ENCODE data around the gene CLDN22.
"Not testable (repeated sequence)": the region's sequence is repeated elsewhere in the genome, so short reads cannot be mapped to it uniquely, and the experiment has no call there.

CLDN22 gene

DNA sequence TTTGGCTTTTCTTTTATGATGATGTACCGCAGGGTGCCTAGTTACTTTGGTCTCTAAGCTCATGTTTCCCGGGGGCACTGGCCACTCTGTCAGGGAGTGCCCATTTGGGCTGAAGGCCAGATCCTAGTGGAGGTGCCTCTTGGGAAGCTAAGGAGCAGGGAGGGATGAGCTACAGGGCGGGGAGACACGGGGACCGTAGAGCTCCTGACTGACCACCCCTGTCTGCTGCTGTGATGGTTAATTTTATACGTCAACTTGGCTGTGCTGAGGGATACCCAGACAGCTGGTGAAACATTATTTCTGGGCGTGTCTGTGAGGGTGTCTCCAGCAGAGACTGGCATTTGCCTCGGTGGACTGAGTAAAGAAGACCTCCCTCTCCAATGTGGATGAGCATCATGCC, 27.1 kb upstream of the CLDN22 start:
- DNase-seq (ENCODE audit: low read depth): no peak

DNA sequence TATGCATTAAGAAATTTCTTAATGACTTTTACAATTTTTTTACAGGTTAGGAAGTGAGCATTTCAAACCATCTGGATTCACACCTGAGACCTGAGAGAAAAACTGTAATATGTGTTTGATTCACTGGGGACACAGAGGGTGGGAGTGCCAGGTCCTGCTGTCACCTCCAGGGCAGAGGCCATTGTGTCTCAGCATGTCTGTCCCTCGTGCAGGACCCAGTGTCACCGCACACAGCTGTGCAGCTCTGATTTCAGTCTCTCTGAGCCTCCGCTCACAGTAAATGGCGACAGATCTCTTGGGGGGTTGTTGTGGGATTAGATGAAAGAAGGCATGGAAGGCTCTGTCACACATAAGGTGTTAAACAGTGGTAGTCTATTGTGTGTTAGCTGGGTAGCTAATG, 25.2 kb upstream of the CLDN22 start:
- DNase-seq (ENCODE audit: low read depth): no peak

DNA sequence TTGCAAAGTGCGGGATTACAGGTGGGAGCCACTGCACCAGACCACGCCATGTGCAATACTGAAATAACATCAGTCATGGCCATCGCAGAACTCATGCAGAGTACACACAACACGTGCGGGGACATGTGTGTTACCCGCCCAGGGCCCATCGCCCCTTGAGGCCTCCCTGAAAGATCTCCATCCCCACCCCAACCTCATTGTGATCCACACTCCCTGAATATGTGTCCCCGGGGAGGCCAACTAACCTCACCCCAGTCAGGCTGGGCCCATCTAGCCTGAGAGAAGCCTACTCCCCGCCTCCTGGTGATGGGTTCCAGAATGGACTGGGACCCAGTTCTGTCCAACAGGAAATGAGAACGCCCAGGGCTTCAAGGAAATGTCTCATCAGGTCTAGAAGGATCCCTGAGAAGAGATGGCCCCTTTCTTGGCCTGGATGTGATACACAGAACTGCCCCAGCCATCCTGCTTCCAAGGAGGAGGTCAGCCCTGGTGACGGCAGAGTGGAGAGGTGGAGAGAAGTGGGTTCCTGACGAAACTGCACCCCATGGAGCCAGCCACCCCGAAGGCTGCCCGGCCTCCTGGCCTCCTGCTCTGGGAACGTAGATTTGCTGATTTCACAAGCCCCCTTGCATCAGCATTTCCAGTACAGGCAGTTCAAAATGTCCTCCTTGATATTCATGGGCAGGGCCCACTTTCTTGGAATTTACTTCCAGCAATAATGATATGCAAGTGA, 24.6 kb upstream of the CLDN22 start:
- DNase-seq (ENCODE audit: low read depth): no peak

DNA sequence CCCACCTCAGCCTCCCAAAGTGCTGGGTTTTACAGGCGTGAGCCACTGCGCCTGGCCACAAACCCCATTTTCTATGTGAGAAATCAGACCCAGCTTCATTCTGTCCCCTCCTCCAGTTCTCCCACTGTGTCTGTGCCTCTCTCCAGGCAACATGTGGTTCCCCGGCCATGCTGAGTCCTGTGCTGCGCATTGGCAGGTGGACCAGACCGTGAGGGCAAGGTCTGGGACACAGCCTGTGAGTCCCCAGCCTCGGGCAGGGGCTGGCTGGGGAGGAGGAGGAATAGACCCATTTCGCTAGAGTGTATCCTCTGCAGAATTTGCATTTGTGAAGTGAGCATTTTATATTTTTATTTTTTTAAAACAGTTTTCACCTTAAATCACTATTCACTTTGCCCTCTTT, 23.7 kb upstream of the CLDN22 start:
- DNase-seq (ENCODE audit: low read depth): no peak

DNA sequence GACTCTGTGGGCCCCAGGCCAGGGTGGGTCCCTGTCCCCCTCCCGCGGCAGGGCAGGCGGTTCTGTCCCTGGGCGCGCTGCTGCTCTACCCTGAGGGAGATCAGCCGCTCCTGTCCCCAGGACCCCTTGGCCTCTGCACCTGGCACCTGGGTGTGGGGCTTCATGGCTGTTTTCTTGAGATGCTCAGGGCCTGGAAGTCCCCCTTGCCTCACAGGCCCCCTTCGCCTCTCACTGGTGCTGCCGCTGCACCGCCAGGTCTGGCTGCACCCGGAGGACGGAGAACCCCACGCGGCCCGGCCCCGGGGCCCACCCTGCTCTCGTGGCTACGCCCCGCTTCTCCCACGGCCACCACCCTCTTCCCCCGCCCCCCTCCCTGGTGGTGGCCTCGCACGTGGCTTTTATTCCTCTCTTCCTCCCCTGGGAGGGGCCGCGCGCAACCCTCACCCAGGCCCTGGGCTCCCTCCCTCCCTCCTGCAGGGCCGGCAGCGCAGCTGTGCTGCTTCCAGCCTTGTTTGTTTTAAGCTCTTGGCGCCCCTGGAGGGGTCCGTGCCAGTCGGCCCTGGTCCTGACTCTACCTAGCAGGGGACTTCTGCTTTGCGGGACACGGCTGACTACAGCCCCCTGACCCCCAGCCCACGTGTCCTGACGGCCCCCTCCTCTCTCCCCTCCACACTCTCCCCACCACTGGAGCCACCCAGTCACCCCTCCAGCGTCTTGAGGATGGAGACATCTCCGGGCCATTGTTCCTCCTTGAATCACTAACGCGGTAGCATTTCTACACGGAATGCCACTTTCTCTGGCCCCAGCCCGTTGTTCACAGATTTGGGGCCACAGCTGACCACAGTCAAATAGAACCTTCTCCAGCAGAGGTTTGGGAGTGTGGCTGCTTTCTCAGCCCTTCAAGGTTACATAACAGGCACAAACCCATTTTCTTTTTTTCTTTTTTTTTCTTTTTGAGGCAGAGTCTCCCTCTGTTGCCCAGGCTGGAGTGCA, 22.8 kb upstream of the CLDN22 start:
- DNase-seq (ENCODE audit: low read depth): no peak

DNA sequence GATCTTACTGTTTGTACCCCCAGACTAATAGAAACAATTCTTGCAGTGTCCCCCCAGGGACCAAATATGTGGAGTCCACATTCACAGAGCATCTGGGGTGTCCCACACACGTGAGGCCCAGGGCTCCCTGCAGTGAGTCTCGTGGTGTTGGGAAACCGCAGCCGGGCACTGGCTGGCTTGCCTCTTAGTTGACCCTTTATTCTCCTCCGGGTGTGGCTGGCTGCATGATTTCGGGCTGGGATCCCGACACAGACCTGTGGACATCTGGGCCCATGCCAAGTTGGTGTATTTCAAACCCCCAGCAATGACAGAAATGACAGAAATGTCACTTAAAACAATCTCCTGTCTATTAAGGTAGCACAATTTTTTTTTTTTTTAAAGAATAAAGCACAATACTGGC, 17.8 kb upstream of the CLDN22 start:
- no peak for DNase-seq (ENCODE audit: low read depth)

DNA sequence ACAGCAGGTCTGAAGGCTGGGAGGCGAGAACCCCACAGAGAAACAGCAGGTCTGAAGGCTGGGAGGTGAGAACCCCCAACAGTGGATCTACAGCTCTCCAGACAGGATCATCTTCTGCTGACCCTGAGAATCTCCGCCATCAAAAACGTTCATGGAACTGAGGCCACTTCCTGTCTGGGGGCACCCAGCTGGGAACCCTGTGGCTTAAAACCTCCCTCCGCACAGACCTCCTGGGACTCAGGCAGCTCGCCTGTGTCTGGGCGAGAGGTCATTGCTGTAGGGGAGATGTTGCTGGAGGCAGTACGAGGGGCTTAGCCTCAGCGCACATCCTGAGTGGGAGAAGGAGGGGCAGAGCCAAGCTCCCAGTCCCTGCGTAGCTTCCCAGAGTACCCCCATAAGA, 17.3 kb upstream of the CLDN22 start:
- no peak for DNase-seq (ENCODE audit: low read depth)

DNA sequence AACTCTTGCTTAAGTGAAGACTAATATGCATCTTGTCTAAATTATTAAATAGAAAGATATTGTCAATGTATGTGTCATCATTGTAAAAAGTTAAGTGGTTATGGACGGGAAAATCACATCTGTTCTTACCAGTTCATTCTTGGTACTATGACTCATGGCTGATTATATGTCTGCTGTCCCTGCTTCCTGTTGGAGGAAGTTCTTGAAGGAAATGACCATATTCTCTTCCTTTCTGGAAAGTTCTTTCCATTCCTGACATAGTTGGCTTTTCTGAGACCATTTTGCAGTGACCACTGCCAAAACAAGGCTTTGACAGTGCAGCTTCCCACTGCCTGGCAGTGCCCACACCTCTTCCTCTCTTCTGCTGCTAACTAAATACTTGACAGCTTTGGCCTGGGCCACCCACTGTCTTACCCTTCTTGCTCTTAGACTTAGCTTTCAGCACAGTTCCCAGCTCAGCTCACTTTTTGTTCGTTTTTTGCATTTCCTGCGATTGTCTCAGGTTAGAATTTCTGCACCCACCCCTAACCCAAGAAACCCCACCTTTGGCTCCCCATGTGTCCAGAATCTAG, 15.4 kb upstream of the CLDN22 start:
- no peak for DNase-seq (ENCODE audit: low read depth)

DNA sequence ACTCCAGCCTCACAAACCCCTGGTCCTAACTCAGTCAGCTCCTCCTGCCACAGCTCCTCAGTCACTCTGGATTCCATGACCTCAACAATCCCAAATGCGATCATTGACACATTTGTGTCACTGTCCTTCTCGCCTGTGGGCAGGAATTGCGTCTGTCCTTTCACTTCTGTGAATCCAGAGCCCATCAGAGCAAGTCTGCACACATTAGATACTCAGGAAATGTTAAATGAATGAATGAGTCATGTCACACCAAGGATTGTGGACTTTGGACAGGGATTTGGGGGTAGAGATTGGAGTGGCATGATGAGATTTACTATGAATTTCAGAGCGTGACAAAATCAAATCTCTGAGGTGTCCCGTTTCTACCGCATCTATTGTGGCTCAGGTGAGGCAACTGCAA, 13.9 kb upstream of the CLDN22 start:
- no peak for DNase-seq (ENCODE audit: low read depth)

DNA sequence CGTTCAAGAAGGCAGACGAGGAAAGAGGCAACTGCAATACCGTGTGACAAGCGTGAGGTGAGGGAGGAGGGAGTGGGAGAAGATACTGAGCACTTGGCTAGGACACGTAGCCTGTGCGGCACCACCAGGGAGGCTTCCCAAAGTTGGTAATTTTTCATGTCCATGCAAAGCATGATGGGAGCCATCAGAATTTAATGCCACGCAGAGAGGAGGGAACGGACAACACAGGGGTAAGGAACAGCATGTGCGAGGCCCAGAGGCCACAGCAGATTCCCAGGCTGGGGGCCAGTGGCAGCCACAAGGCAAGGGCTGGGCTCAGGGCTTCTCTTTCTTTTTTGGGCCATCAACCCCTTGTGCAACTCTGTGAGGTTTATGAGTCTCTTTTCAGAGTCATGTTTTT, 13.1 kb upstream of the CLDN22 start:
- DNase-seq (ENCODE audit: low read depth): no peak

DNA sequence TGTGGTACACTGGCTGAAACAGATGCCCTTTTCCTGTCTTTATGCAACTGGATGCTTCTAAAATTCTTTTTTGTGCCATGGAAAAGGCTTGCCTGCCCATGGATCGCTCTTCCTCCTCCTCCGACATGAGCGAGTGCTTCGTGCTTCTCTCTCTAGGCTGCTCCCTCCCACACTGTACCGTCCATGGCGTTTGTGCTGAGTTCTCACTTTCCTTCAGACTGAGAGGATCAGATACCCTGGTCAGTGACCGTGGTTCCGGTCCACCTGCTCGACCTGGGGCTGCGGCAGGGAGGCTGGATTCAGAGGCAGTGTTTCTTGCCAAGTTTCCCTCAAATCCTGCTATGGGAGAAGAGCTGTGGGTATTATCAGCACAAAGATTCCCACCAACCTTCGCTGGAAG, 12.4 kb upstream of the CLDN22 start:
- DNase-seq (ENCODE audit: low read depth): no peak

DNA sequence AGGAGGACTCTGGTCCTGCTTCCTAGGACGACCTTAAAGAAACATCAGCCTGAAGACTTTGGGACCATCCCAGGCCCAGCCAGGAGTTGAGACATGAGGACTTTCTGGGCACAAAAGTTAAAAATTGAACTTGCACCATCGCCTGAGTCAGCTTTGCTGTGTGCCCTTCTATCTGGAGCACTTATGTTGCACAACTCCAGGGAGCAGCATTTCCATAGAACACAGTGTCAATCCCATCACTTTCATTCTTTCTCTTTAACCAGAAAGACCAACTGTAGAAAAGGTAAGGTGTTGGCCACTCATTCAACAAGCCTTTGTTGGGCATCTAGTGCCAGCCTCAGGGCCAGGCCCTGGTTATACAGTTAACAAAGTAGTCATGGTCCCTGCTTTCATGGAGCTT, 10.8 kb upstream of the CLDN22 start:
- no peak for DNase-seq (ENCODE audit: low read depth)

DNA sequence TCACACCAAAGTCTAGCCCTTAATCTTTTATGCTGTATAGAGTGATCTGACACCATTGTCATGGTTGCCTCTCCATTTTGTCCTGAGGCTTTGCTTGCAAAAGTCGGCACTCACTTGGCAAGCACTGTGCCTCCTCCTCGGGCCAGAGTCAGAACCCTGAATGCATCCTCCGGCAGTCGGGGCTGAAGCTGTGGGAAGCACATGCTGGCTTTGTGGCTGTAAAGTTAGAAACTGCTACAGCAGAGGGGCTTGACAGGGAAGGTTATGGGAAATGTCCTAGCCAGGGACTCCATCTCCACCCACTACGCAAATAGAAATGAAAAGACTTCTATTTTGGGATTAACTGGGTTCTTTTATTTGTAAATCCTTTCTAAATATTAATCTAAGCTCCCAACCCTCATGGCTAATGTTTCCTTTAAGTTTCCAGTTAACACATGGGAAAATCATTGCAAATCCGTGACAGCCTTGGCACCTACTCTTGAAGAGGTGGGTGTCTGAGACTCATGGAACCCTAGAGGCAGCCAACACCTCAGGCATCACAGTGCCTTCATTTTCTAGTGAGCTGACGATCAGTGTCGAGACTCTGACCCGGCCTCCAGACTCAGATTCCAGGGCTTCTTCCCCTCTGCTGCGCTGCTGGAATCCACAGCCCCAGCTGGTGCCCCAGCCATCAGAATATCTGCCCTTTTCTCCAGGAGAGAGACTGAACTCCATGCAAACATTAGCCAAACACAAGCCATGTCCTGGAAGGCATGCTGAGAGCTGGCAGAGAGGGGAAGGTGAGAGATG, 10.1 kb upstream of the CLDN22 start:
- DNase-seq (ENCODE audit: low read depth): no peak

DNA sequence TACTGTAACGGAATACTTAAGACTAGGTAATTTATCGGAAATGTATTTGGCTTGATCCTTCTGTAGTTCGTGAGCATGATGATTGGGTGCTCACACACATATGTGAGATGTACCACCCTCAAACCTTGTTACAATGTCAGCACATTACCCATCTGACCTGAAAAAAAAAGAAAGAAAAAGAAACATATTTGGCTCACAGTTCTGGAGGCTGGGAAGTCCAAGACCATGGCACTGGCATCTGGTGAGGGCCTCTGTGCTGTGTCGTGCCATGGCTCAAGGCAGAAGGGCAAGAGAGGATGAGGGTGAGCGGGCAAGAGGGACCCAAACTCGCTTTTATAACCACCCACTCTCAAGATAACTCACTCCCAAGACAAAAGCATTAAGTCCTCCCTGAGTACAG, 9.2 kb upstream of the CLDN22 start:
- DNase-seq (ENCODE audit: low read depth): no peak

DNA sequence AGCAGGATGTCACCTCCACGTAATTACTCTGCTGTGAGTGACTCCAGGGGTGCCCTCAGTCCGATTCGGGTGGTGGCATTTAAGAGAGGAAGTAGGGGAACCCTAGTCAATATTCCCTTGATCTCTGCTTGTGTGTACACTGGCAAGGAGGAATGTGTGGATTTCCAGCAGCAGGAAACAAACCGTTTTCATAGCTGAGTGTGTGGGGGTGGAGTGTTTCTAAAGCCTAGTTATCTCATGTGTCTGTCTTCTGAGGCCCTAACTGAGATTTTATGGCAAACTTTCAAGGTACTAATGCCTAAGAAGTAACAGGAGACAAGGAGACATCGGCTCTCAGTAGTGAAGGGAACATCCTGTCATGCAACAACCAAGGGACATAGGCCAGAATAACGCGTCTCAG, 8.8 kb upstream of the CLDN22 start:
- no peak for DNase-seq (ENCODE audit: low read depth)

DNA sequence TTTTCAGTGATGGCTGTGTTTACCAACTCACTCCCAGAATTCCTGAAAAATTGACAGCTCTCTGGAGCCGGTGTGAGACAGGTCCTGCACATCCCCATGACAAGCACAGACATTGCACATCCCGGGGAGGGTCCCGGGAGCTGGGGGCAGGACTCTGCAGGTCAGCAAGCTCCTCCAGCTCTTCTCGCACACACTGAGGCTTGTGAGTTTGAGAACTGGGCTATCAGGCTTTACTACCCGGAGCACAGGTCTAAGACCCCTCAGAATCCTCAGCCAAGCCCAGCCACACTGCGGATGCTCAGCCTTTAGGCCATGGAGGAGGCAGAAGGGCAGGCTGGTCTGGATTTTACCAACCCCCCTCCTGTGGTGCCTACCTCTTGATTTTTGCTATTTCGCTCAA, 7.8 kb upstream of the CLDN22 start:
- no peak for DNase-seq (ENCODE audit: low read depth)

DNA sequence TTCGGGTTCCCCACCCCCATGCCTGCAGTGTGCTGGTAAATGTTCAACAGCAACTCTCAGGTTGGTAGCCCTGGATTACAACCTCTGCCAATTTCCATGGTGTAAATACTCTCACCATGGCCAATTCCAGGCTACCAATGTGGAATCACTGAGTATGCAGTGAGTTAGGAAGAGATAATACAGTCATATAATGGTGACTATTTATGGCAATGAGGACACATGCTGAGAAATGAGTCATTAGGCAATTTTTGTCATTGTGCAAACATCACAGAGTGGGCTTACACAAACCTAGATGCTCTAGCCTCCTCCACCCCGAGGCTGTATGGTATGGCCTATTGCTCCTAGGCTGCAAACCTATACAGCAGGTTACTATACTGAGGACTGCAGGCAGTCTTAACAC, 6.8 kb upstream of the CLDN22 start:
- DNase-seq (ENCODE audit: low read depth): no peak

DNA sequence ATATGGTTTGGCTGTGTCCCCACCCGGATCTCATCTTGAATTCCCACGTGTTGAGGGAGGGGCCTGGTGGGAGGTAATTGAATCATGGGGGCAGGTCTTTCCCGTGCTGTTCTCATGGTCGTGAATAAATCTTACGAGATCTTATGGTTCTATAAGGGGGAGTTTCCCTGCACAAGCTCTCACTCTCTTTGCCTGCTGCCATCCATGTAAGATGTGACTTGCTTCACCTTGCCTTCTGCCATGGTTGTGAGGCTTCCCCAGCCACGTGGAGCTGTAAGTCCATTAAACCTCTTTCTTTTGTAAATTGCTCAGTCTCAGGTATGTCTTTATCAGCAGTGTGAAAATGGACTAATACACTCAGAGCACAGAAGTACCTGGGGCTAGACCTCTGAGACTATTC, 6.3 kb upstream of the CLDN22 start:
- DNase-seq (ENCODE audit: low read depth): not testable (repeated sequence)

DNA sequence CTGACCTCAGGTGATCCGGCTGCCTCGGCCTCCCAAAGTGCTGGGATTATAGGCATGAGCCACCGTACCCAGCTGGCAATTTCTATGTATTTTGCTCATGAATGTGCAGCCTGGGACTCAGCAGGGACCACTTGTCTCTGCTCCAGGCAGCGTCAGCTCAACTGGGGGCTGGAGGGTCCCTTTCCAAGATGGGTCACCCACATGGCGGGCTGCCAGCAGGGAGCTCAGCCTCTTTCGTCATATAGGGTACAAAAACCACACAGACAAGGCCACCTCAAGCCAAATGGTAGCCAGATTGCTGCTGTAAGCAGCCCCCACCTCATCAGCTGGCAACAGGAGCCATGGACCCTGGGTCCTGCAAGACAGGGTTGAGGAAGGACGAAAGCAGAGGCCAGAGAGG, 4.5 kb upstream of the CLDN22 start:
- DNase-seq (ENCODE audit: low read depth): no peak

DNA sequence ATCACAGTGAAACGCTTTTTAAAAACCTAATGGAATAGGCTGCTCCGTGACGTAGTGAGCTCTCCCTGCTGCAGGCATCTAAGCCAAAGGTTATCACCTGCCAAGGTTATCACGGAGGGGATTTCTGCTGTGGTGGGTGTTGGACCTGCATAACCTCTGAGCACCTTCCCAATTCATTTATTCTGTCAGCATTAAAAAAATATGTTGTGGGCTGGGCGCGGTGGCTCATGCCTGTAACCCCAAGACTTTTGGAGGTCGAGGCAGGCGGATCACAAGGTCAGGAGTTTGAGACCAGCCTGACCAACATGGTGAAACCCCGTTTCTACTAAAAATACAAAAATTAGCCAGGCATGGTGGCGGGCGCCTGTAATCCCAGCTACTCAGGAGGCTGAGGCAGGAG, 4.0 kb upstream of the CLDN22 start:
- DNase-seq (ENCODE audit: low read depth): not testable (repeated sequence)

DNA sequence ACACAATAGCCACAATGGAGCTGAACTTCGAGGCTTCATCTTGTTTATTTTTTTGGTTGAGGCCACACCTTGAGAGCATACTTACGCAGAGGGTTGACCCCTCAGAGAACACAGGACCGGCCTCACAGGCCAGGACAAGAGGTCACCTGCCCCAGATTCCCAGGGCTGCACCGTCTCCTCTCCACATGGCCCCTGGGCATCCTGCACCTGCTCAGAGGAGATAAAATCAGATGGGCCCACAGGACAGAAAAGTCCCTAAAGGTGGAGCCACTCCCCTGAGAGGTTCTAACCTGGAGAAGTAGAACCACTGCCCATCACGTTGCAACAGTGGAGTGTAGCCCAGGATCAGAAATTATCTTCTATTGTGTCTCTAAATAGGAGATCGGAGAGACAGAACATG, 3.2 kb upstream of the CLDN22 start:
- no peak for DNase-seq (ENCODE audit: low read depth)

DNA sequence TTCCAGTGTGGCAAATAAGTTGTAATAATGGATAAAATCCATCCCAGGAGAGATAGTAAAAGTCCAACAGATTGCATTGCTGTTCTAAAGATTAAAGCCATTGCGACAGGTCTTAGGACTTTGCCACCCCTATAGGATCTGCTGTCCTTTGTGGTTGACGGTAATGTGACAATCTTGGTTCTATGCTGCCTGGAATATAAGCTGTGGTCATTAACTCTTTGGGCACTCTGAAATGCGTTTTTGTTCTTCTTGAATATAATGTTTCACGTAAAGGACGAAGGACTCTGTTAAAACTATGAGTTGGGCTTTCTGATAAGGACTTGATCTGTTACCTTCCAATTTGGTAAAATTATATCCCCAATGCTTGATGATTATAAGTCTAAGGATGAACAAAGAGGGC, 2.2 kb upstream of the CLDN22 start, which contains the start of gene CLDN24:
CLDN24 (minus strand) TSS at position 101 of the 400 bp plus-strand sequence; CDS start at position 101, 0 bp downstream.
- no peak for DNase-seq (ENCODE audit: low read depth)

All from T follicular helper cell (primary cell).